Dendritic cell treated with granulocyte-macrophage colony-stimulating factor and Interleukin-4, amounts not matched to agents 40 ng/mL and 50 ng/mL, for 4 days (primary cell): Measurements from ENCODE around the gene ORC6.

ENCODE experiments used
- H3K27ac Mint-ChIP-seq: one replicate; pipeline ENCODE4 v1.8.0; 2022; ENCODE audit warnings: mild to moderate bottlenecking, mixed read lengths
- H3K27me3 Mint-ChIP-seq: one replicate; pipeline ENCODE4 v1.8.0; 2022; ENCODE audit warnings: mild to moderate bottlenecking, mixed read lengths
- H3K36me3 Mint-ChIP-seq: one replicate; pipeline ENCODE4 v1.8.0; 2022; ENCODE audit warnings: low read depth, mixed read lengths
- H3K4me1 Mint-ChIP-seq: one replicate; pipeline ENCODE4 v1.8.0; 2022; ENCODE audit warnings: low read depth, mixed read lengths
- H3K4me3 Mint-ChIP-seq: one replicate; pipeline ENCODE4 v1.8.0; 2022; ENCODE audit warnings: mild to moderate bottlenecking, moderate library complexity, mixed read lengths
- H3K9me3 Mint-ChIP-seq: one replicate; pipeline ENCODE4 v1.8.0; 2022; ENCODE audit warnings: mixed read lengths
- intact Hi-C: fragments of 100-400 bp; cut with micrococcal nuclease; formaldehyde crosslinking; loops from one replicate; pipeline ENCODE4 v1.15.0; 2022

ORC6 gene

DNA sequence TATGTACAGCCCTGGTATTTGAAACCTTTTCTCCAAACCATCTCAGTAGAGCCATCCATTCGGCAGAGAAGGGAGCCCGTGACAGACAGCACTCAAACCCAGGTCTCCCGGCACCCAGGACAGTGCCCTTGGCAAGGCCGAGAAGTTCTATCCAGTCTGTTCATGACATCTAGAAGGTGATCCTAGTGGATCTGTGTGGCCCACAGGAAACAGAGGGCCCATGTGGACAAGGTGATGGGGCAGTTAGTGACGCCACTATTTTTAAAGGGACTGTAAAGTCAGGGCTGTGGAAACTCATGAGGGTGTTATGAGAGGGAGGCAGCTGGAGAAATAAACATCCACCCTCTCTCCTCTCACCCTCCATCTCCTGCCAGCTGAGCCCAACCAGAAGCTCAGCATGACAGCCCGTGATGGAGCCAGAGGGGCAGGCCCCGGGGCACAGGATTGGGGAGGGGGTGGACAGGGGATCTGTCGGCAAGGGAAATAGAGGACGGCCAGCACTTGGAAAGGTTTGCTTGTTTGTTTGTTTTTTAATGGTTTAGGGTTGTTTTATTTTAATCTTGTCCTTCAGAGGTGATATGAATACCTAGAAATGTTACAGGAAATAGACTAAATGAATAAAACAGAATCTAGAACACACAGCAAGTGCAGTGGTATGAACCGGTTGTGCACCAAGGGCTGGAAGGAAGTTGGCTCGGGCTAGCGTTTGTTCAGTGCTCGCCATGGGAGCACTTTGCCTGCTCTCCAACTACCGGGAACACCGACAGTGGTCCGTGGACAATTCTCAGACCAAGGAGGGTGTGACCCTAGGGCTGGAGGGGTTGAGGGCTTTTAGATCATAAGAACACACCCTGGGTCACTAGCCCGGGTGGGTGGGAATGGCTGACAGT lies 41.6 kb downstream of the ORC6 start:
- intact Hi-C loops: no loop called here
- Mint-ChIP-seq H3K36me3 (no peaks in the 10 kb centered on the region), H3K9me3 (peaks cover 2% of the 10 kb centered on the region), H3K27ac (peak overlapping the region; percentile 14), H3K27me3 (no peaks in the 10 kb centered on the region), H3K4me1 (no peaks in the 10 kb centered on the region), H3K4me3 (no peak overlapping the region)

DNA sequence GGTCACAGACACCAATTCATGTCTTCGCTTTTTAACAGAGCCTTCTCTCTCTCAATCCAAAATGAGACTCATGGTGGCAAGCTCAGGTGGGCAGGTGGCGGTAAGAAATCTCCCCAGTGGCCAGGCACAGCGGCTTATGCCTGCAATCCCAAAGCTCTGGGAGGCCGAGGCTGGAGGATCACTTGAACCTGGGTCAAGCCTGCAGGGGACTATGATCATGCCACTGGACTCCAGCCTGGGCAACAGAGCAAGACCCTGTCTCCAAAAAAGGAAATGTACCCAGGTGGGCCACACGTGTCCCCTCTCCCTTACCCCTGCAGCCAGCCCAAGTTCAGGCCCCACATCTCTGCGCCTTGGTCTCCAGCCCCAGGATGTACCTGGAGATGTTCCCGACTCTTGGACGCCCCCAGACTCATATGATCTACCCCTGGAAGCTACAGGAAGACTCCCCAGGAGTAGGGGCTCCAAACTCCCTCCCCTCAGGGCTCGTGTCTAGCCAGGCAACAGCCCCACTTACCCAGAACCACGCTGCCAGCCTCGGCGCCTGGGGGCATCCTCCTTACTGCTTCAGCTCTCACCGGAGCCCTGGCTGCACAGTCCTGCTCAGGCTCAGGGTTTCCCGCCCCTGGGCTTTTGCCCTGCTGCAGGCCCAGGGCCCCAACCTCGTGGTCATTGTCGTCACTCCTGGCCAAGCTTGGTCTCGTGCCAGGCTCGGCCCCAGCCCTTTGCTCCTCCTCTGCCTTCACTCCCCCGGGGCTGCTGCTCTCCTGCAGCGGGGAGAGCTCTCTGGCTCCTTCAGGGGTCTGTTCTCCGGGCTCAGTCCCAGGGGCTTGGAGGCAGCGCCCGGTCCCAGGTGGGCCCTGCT lies 42.5 kb downstream of the ORC6 start:
- Mint-ChIP-seq H3K27me3 (no peaks in the 10 kb centered on the region), H3K4me3 (no peak overlapping the region), H3K27ac (peak overlapping the region; percentile 14), H3K36me3 (no peaks in the 10 kb centered on the region), H3K4me1 (no peaks in the 10 kb centered on the region), H3K9me3 (no peaks in the 10 kb centered on the region)
- intact Hi-C loops: no loop called here

- Mint-ChIP-seq H3K4me1 (no peaks in the 10 kb centered on the region), H3K27ac (no peak overlapping the region), H3K4me3 (no peak overlapping the region), H3K36me3 (no peaks in the 10 kb centered on the region), H3K9me3 (no peaks in the 10 kb centered on the region), H3K27me3 (no peaks in the 10 kb centered on the region)
- intact Hi-C loops: no loop called here
Observed at GRCh38 chr16:46732561-46732960, 43.1 kb downstream of the ORC6 start.

- Mint-ChIP-seq H3K4me1 (no peaks in the 10 kb centered on the region), H3K4me3 (no peak overlapping the region), H3K36me3 (no peaks in the 10 kb centered on the region), H3K9me3 (no peaks in the 10 kb centered on the region), H3K27me3 (no peaks in the 10 kb centered on the region), H3K27ac (no peak overlapping the region)
- intact Hi-C loops: no loop called here
Observed at GRCh38 chr16:46733319-46733830, 43.9 kb downstream of the ORC6 start.

DNA sequence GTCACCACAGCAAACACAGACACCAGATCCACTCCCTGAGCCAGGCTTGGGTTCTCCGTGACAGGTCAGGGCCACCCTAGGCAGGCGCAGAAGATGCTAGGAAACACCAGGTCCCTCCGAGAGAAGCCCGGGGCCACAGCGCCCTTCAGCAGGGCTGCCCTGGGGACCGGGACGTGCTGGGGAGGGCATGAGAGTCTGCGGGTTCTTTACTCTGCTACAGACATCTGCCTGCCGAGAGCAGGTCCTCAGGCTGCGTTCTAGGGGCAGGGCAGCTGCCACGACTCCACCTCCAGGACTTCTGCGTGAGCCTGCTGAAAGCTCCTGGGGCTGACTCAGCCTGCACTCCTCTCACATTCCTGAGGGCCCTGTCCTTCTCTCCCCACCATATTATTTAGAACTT lies 47.2 kb downstream of the ORC6 start:
- intact Hi-C loops: no loop called here
- Mint-ChIP-seq H3K4me1 (peaks cover 5% of the 10 kb centered on the region), H3K9me3 (no peaks in the 10 kb centered on the region), H3K27ac (no peak overlapping the region), H3K4me3 (no peak overlapping the region), H3K27me3 (no peaks in the 10 kb centered on the region), H3K36me3 (no peaks in the 10 kb centered on the region)

- intact Hi-C loops: no loop called here
- Mint-ChIP-seq H3K4me3 (no peak overlapping the region), H3K27ac (no peak overlapping the region), H3K9me3 (no peaks in the 10 kb centered on the region), H3K36me3 (no peaks in the 10 kb centered on the region), H3K4me1 (peaks cover 10% of the 10 kb centered on the region), H3K27me3 (no peaks in the 10 kb centered on the region)
Observed at GRCh38 chr16:46737621-46738214, 48.3 kb downstream of the ORC6 start.

GRCh38 chr16:46739934-46740333 lies 50.5 kb downstream of the ORC6 start:
- Mint-ChIP-seq H3K36me3 (no peaks in the 10 kb centered on the region), H3K27ac (no peak overlapping the region), H3K9me3 (no peaks in the 10 kb centered on the region), H3K4me1 (peaks cover 21% of the 10 kb centered on the region), H3K27me3 (no peaks in the 10 kb centered on the region), H3K4me3 (no peak overlapping the region)
- intact Hi-C loops: no loop called here

DNA sequence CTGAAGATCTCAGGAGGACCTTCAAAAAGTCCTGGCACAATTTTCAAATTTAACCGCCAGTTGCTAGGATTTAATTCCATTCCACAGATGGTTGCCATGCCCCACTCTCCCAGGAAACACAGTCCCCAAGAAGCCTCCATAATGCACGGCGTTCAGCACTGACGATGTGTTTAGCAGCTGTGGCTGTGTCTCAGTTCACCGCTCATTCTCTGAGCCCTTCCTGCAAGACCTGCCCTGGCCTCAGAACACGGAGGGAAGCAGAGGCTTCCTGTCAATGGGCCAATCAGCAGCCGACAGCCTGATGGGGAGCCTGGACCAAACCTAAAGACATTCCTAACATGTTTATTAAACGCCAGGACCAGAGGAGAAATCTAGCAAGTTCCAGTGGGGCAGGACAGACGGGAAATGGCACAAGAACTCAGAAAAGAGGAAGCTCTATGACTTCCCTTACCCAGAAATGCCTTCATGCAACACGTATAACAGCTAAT lies 53.8 kb downstream of the ORC6 start:
- intact Hi-C loops: loop anchor here (1.0 to 2.0 kb wide), 2 partner anchors 32 to 53 kb away; no protein-coding TSS in a partner anchor
- no peaks in the 10 kb centered on the region for H3K36me3 Mint-ChIP-seq
- no peaks in the 10 kb centered on the region for H3K9me3 Mint-ChIP-seq
- peak overlapping the region; percentile 27 for H3K4me3 Mint-ChIP-seq
- peak overlapping the region; percentile 97 for H3K27ac Mint-ChIP-seq
- peaks cover 25% of the 10 kb centered on the region for H3K4me1 Mint-ChIP-seq
- H3K27me3 Mint-ChIP-seq: no peaks in the 10 kb centered on the region

GRCh38 chr16:46745617-46746016 lies 56.2 kb downstream of the ORC6 start:
- Mint-ChIP-seq H3K27me3 (no peaks in the 10 kb centered on the region), H3K4me3 (no peak overlapping the region), H3K36me3 (no peaks in the 10 kb centered on the region), H3K9me3 (no peaks in the 10 kb centered on the region), H3K4me1 (peaks cover 26% of the 10 kb centered on the region), H3K27ac (no peak overlapping the region)
- intact Hi-C loops: no loop called here

DNA sequence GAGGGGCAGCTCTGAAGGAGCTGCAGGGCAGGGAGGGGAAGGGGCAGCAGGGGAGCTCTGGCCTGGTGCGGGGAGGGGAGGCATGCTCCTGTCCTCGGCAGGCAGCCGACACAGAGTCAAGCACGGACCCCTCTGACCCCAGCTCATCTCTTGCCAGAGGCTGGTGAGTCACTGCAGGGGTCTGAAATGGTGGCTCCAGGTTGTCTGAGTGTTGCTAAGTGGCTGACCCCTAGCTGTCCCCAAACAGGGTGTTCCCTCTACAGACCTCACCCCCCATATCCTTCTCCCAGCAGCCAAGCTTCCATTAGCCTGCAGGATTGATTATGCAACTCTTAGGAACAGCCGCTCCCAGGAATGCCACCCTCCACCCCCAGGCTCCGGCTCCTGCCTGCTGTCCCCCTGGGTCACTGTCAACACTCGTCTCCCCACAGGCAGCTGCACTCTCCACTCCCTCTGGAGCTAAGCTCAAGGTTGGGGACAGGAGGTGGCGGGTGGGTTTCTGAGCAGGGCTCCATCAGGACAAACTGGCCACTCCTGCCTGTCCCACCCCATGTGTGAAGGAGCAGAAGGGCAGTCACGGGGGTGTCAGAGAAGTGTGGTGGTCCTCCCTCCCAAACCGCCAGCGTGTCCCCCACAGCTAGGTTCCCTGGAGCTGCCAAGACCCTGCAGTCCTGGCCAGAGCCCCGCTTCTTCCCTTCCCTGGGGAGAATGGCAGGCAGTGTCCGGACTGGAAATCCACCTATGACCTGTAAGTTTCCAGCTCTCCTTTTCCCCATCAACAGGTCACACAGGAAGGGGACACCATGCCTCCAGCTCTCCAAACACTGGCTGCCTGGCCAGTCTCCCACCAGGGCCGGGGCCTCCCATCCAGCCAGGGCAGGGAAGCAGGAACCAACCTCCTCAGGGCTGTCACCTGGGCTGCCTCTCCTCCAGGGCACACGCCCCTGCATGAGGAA lies 57.6 kb downstream of the ORC6 start:
- H3K4me1 Mint-ChIP-seq: peaks cover 26% of the 10 kb centered on the region
- no peak overlapping the region for H3K4me3 Mint-ChIP-seq
- H3K36me3 Mint-ChIP-seq: no peaks in the 10 kb centered on the region
- no peaks in the 10 kb centered on the region for H3K9me3 Mint-ChIP-seq
- no peaks in the 10 kb centered on the region for H3K27me3 Mint-ChIP-seq
- no peak overlapping the region for H3K27ac Mint-ChIP-seq
- intact Hi-C loops: no loop called here
